GM06990 (cell line): ENCODE results near the gene DNAH10.

Experiments
- DNase-seq: peaks from one replicate; pipeline ENCODE4 v3.0.0-alpha.2; 2011; ENCODE audit not compliant: insufficient read length; ENCODE audit errors: extremely low read depth
- H3K27me3 ChIP-seq: replicated peaks from 2 replicates; pipeline ENCODE4 v1.6.0; 2011; ENCODE audit warnings: low read length; ENCODE audit not compliant: control insufficient read depth, insufficient read depth
- H3K36me3 ChIP-seq: 2 replicates; pipeline ENCODE4 v1.5.1; 2011; ENCODE audit warnings: low read length; ENCODE audit not compliant: control insufficient read depth, insufficient read depth
- H3K4me3 ChIP-seq: replicated peaks from 2 replicates; pipeline ENCODE4 v1.5.1; 2011; ENCODE audit warnings: low read depth, mild to moderate bottlenecking, control low read depth, low read length
- CTCF ChIP-seq: IDR thresholded peaks from 2 replicates; pipeline ENCODE4 v1.5.1; 2011; ENCODE audit warnings: low read length, control low read depth, mild to moderate bottlenecking, inconsistent platforms; ENCODE audit not compliant: insufficient read depth, poor library complexity, severe bottlenecking

DNAH10 gene

GRCh38 chr12:123956249-123956648 lies 194.1 kb downstream of the DNAH10 start:
- DNase-seq: no peak
- H3K27me3 ChIP-seq: no peaks in the 10 kb centered on the region
- H3K4me3 ChIP-seq: no peak overlapping the region
- H3K36me3 ChIP-seq: no peaks in the 10 kb centered on the region
- no peak for TF ChIP-seq CTCF

GRCh38 chr12:123957196-123957595 lies 195.1 kb downstream of the DNAH10 start:
- H3K27me3 ChIP-seq: no peaks in the 10 kb centered on the region
- no peaks in the 10 kb centered on the region for H3K36me3 ChIP-seq
- DNase-seq: no peak
- H3K4me3 ChIP-seq: no peak overlapping the region
- TF ChIP-seq CTCF: no peak

GRCh38 chr12:123958462-123958861 lies 196.4 kb downstream of the DNAH10 start:
- TF ChIP-seq CTCF: no peak
- H3K36me3 ChIP-seq: no peaks in the 10 kb centered on the region
- H3K4me3 ChIP-seq: no peak overlapping the region
- H3K27me3 ChIP-seq: no peaks in the 10 kb centered on the region
- no peak for DNase-seq

- H3K36me3 ChIP-seq: no peaks in the 10 kb centered on the region
- no peak overlapping the region for H3K4me3 ChIP-seq
- no peak for DNase-seq
- H3K27me3 ChIP-seq: no peaks in the 10 kb centered on the region
- TF ChIP-seq CTCF: no peak
These were observed 196.8 kb downstream of the DNAH10 start for GRCh38 chr12:123958876-123959275.

GRCh38 chr12:123960029-123960735 lies 198.1 kb downstream of the DNAH10 start:
- TF ChIP-seq CTCF: no peak
- Histone ChIP-seq H3K36me3 (no peaks in the 10 kb centered on the region), H3K27me3 (no peaks in the 10 kb centered on the region), H3K4me3 (no peak overlapping the region)
- DNase-seq: no peak

- no peak overlapping the region for H3K4me3 ChIP-seq
- TF ChIP-seq CTCF: no peak
- H3K27me3 ChIP-seq: no peaks in the 10 kb centered on the region
- H3K36me3 ChIP-seq: no peaks in the 10 kb centered on the region
- no peak for DNase-seq
These were observed 198.8 kb downstream of the DNAH10 start for GRCh38 chr12:123960856-123961255.
